Kidney glomerular epithelial cell (primary cell): ENCODE data around the gene SCARB1.
"Not testable (repeated sequence)": the region's sequence is repeated elsewhere in the genome, so short reads cannot be mapped to it uniquely, and the experiment has no call there.

ENCODE experiments used
- DNase-seq: peaks from one replicate; lab custom pipeline; 2025; lab: John Stamatoyannopoulos, UW

SCARB1 gene

DNA sequence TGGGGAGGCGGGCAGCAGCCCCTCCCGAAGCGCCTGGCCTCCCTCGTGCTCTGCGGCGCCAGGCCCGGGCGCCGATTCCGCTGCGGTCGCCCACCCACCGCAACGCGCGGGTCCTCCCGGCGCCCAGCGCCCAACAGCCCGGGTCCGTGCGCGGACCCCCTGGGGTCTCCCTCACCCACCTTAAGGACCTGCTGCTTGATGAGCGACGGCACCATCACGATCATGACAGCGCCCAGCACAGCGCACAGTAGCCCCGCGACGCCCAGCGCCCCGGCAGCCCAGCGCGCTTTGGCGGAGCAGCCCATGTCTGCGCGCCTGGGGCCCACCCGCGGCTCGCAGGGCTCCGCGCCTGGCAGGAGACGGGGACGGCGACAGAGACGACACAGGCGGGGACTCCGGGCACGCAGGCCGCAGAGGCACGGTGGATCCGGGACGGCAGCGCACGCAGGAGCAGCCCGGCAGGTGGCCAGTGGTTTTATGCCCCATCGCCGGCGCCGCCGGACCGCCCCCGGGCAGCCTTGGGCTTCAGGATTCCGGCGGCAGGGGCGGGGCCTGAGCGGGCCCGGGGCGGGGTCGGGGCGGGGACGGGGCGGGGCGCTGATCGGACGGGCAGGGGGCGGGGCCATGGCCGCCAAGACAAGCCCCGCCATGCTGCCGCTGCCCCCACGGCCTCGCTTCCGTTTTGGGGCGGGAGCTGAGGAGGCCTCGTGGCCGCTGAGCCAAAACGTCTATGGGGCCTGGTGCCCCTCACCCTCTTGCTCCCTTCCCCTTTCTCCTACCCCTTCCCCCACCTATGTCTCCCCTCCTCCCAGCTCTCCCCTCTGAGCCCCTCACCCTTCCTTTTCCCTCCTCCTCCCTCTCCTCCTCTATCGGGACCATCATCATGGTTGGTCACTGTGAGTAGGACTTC, at the start of gene SCARB1:
TSS of gene SCARB1 (minus strand) at position 449 of the 910 bp plus-strand sequence. CDS start at position 305, 144 bp downstream.
- peak; percentile 47 for DNase-seq

DNA sequence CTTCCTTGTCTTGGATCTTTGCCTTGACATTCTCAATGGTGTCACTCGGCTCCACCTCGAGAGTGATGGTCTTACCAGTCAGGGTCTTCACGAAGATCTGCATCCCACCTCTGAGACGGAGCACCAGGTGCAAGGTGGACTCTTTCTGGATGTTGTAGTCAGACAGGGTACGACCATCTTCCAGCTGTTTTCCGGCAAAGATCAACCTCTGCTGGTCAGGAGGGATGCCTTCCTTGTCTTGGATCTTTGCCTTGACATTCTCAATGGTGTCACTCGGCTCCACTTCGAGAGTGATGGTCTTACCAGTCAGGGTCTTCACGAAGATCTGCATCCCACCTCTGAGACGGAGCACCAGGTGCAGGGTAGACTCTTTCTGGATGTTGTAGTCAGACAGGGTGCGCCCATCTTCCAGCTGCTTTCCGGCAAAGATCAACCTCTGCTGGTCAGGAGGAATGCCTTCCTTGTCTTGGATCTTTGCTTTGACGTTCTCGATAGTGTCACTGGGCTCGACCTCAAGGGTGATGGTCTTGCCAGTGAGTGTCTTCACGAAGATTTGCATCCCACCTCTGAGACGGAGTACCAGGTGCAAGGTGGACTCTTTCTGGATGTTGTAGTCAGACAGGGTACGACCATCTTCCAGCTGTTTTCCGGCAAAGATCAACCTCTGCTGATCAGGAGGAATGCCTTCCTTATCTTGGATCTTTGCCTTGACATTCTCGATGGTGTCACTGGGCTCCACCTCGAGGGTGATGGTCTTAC, 49.0 kb upstream of the SCARB1 start:
- DNase-seq, result not testable (repeated sequence)

DNA sequence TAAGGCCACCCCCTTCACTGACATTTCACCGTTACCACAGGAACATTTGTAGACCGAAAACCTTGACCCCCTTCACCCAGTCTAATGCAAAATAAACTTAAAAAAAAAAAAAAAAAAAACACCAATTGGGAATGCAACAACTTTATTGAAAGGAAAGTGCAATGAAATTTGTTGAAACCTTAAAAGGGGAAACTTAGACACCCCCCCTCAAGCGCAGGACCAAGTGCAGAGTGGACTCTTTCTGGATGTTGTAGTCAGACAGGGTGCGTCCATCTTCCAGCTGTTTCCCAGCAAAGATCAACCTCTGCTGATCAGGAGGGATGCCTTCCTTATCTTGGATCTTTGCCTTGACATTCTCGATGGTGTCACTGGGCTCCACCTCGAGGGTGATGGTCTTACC, 47.9 kb upstream of the SCARB1 start:
- DNase-seq, result not testable (repeated sequence)

DNA sequence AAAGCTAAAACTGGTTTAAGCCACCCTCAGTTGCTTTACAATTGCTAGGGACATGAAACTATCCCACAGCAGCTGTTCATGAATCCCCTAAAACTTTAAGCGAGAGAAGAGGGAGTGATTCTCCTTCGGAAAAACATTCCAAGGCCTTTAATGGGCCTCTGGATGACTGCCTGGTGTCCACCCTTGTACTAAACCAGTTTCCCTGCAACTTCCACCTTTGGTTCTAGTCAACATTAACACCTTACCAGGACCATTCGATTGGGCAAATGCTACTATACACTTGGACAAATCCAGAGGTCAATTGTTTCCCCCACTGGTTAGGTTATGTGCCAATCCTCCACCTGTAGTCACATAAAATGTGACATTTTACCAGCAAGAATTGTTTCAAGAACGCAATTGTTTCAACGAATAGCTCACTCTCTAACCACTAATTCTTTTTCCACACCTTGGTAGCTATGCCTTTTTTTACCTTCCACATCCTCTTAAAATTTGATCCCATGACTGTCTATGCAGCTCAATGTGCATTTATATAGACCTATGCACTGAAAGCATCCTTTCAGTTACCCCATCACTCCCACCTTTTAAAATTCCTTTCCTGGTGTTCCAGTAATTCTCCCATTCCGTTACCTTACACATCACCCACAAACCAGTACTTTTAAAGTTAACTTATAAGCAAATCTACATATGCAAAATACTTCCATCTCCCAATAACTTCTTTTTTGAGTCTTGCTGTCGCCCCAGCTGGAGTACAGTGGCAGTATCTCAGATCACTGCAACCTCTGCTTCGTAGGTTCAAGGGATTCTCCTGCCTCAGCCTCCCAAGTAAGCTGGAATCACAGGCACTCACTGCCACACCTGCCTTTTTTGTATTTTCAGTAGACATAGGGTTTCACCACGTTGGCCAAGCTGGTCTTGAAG, 47.2 kb upstream of the SCARB1 start:
- DNase-seq, result no peak

DNA sequence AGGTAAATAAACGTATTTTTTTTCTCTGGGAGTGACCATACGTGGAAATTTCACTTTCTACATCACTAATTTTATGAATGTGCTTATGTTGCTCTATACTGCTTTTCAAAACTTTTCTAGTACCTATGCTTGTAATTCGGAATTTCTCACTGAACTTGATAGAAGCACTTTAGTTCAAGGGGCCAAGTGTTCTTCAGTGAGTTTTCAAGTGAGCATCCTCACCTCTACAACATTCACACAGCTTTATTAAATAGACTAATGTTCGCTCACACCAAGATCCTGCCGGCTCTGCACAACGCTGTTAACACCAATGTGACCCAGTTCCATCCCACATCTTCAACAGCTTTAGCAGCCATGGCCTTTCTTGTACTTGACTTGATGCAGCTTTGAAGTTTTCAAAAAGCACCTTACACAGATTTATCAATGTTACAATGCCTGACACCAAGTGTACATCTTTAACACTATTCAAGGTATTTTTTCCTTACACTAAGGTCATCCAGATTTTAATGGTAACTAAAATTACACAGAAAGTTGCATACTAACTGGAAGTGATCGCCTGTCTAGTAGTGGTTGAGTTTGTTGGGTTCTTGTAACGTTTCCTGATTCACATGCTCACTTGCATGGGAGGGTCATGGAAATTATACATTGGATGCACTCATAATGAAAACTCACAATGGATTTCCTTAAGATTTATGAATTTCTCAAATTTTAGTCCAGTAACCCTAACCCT, 46.3 kb upstream of the SCARB1 start:
- DNase-seq, result no peak

- DNase-seq, result no peak
Observed at GRCh38 chr12:124906606-124907261, 43.1 kb upstream of the SCARB1 start.

DNA sequence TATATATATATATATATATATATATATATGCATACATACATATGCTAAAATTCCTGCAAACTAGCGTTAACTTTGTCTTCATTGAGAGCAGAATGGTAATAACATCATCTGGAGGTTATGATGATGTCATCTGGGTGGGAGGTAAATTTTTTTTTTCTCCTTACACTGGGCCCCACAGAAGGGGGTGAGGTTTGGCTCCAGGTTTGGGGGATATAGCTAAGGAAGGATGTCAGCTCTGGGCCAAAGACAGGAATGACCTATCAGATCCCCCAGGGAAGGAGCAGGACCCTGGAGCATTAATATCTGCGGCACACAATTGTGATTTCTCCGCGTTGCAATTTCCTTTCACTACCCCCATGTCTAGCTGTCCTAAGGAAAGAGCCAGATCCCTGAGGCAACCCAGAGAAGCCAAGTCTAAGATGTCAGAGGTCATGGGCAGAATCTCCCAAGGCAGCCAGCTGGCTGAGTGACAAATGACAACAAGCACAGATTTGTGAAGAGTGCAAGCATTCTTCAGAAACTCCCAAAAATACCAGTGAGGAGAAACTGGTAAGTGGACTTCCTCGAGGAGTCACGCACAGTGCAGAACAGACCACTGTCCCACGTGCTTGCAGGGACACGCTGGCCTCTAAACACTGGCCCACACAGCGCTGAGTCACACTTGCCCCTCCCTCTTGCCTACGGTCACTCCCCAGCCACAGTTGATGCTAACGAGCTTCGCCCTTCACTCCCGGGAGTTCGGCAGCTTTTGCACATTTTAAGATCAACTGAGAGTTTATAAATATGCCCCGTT, 40.8 kb upstream of the SCARB1 start:
- DNase-seq, result peak; percentile 67

DNA sequence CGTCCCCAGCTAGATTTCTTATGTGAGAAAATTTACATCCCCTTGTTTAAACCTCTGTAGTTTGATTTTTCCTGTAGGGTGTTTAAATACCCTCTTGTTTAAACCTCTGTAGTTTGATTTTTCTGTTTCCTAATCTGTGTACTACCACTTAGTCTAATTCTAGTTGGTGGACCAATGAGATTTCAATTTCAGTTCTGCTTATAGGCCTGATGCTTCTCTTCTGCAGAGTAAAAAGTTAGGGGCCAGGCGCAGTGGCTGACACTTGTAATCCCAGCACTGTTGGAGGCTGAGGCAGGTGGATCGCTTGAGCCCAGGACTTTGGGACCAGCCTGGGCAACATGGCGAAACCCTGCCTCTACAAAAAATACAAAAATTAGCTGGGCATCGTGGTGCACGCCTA, 39.3 kb upstream of the SCARB1 start:
- DNase-seq, result no peak

GRCh38 chr12:124901003-124901402, 37.3 kb upstream of the SCARB1 start:
- no peak for DNase-seq

- DNase-seq, result not testable (repeated sequence)
Observed at GRCh38 chr12:124900345-124900795, 36.7 kb upstream of the SCARB1 start.

DNA sequence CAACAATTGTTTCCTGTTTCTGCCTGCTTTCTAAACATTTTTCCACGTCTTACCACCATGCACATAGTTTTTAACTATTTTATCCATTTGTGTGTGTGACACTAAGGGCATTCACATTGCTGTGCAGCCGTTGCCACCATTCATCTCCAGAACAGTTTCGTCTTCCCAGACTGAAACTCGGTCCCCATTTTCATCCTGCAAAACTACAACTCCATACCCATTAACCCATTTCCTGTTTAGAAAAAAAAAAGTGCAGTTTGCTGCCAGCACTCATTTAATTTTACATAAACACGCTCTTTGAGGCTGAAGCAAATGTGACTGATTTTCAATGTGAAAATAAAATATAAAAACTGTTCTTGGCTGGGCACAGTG, 35.2 kb upstream of the SCARB1 start:
- no peak for DNase-seq

- no peak for DNase-seq
Observed at GRCh38 chr12:124898200-124898922, 34.7 kb upstream of the SCARB1 start.

DNA sequence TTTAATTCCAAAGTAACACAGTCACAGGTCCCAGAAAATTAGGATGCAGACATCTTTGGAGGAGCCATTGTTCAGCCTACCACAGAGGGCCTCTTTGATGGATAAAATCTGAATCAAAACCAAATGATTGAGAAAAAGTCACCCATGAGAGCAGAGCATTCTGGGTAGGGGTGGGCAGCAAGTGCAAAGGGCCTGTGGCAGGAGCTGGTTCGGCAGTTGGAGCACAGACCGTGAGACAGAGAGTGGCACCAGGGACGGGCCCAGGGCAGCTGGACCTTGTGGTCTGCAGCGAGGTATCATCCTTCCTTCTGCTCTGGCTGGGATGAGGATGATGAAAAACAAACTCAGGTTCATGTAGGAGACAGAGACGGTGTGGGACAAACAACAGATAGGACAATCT, 32.8 kb upstream of the SCARB1 start:
- DNase-seq, result no peak

GRCh38 chr12:124893792-124894516, 30.3 kb upstream of the SCARB1 start:
- no peak for DNase-seq

DNA sequence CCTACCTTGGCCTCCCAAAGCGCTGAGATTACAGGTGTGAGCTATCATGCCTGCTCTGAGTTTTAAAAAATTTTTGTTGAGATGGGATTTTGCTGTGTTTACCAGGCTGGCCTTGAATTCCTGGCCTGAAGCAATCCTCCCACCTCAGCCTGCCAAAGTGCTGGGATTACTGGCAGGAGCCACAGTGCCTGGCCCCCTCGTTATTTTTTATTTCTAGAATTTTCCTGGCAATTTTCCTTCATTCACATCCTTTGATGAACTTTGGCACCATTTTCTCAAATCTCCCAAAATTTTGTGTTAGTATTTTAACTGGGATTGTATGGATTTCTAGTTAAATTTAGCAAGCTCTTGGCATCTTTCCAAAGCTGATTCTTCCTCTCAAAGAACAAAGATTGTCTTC, 24.6 kb upstream of the SCARB1 start:
- DNase-seq, result no peak

- DNase-seq, result not testable (repeated sequence)
Observed at GRCh38 chr12:124887766-124888165, 24.1 kb upstream of the SCARB1 start.

DNA sequence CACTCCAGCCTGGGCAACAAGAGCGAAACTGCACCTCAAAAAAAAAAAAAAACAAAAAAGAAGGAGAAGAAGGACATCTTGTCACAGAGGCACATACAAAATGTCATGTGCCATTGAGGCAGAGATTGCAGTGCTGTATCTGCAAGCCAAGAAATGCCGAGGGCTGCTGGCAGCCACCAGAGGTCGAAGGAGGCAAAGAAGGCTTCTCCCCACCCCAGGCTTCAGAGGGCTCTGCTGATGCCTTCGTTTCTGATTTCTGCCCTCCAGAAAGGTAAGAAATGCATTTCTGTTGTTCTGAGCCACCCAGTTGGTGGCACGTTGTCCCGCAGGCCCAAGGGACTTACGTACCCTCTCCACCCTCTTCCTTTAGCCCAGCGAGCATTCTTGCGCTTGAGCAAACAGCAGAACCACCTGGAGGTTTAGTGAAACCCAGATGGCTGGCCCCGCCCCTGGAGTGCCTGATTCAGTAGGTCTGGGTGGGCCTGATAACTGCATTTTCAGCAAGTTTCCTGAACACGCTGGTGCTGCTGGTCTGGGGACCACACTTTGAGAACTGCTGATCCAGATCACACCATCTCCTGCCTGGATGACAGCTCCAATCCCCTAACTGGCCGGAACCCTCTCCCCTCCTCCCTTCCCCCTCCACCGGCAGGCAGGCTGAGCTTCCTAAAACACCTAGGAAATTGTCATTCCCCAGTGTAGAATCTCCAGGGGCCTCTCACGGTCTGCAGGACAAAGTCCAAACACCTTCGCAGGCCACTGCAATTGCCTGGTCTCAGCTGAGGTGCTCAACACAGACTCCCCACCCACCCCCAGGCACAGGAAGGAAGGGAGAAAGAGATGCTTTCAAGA, 21.1 kb upstream of the SCARB1 start:
- DNase-seq, result no peak
